Activated naive CD8-positive, alpha-beta T cell (primary cell): ENCODE results near the gene ANKMY2.

Source experiments
- H3K27ac Mint-ChIP-seq: one replicate; pipeline ENCODE4 v1.8.0; 2021; ENCODE audit warnings: mixed read lengths
- H3K27me3 Mint-ChIP-seq: one replicate; pipeline ENCODE4 v1.8.0; 2021; ENCODE audit warnings: mixed read lengths
- H3K36me3 Mint-ChIP-seq: one replicate; pipeline ENCODE4 v1.8.0; 2021; ENCODE audit warnings: mixed read lengths
- H3K4me1 Mint-ChIP-seq: one replicate; pipeline ENCODE4 v1.8.0; 2021; ENCODE audit warnings: low read depth, mixed read lengths
- H3K4me3 Mint-ChIP-seq: one replicate; pipeline ENCODE4 v1.8.0; 2021; ENCODE audit warnings: mild to moderate bottlenecking, mixed read lengths
- H3K9me3 Mint-ChIP-seq: one replicate; pipeline ENCODE4 v1.8.0; 2021; ENCODE audit warnings: low read depth, mixed read lengths

The ANKMY2 gene

GRCh38 chr7:16556359-16556758 is 89.2 kb downstream of the ANKMY2 start:
- Mint-ChIP-seq H3K4me1 (no peaks in the 10 kb centered on the region), H3K4me3 (no peak overlapping the region)

GRCh38 chr7:16554518-16555236 is 90.9 kb downstream of the ANKMY2 start:
- Mint-ChIP-seq H3K36me3 (no peaks in the 10 kb centered on the region), H3K27me3 (no peaks in the 10 kb centered on the region), H3K4me3 (no peak overlapping the region)

More at GRCh38 chr7:16556359-16556758, 89.2 kb downstream of the ANKMY2 start:
- Mint-ChIP-seq H3K36me3 (no peaks in the 10 kb centered on the region), H3K27ac (no peak overlapping the region), H3K9me3 (no peaks in the 10 kb centered on the region), H3K27me3 (no peaks in the 10 kb centered on the region)

GRCh38 chr7:16550671-16551070 is 94.9 kb downstream of the ANKMY2 start:
- H3K4me1 Mint-ChIP-seq = no peaks in the 10 kb centered on the region
- H3K36me3 Mint-ChIP-seq = no peaks in the 10 kb centered on the region
- no peak overlapping the region for H3K4me3 Mint-ChIP-seq
- H3K27me3 Mint-ChIP-seq = peaks cover 2% of the 10 kb centered on the region
- H3K27ac Mint-ChIP-seq = no peak overlapping the region
- H3K9me3 Mint-ChIP-seq = no peaks in the 10 kb centered on the region

More at GRCh38 chr7:16554518-16555236, 90.9 kb downstream of the ANKMY2 start:
- Mint-ChIP-seq H3K9me3 (no peaks in the 10 kb centered on the region), H3K27ac (no peak overlapping the region), H3K4me1 (no peaks in the 10 kb centered on the region)
